Tibial nerve (tissue), 4 donors: Measurements from ENCODE around the gene CMC4. TPM values are rescaled to one million over a fixed set of nuclear protein-coding genes. Genes with fewer than 3 reads are reported as not detected.

Experiments used
- DNase-seq, 2 donors: peaks; one replicate each; pipeline ENCODE4 v3.0.0-alpha.2; 2019; ENCODE audit warnings: low spot score in 2 of 2
- H3K27ac ChIP-seq, 4 donors: fragments of 200-600 bp; sonication (generic) in 3 of 4; one replicate each; pipeline ENCODE4 v1.5.1; 2017 to 2019; ENCODE audit warnings: mild to moderate bottlenecking in 1 of 4
- H3K27me3 ChIP-seq, 2 donors: fragments of 200-600 bp; sonication (generic) in 1 of 2; one replicate each; pipeline versions ENCODE4 v1.5.1 to v1.6.0; 2017 to 2019
- H3K36me3 ChIP-seq, 3 donors: fragments of 200-600 bp; sonication (generic); one replicate each; pipeline ENCODE4 v1.5.1; 2018 to 2019
- H3K4me1 ChIP-seq, 4 donors: fragments of 200-600 bp; sonication (generic) in 3 of 4; one replicate each; pipeline ENCODE4 v1.5.1; 2017 to 2019
- H3K4me3 ChIP-seq, 4 donors: fragments of 200-600 bp; sonication (generic) in 3 of 4; one replicate each; pipeline ENCODE4 v1.5.1; 2017 to 2019; ENCODE audit warnings: mild to moderate bottlenecking in 1 of 4, moderate library complexity in 1 of 4
- H3K9me3 ChIP-seq, 4 donors: fragments of 200-600 bp; sonication (generic) in 3 of 4; one replicate each; pipeline ENCODE4 v1.5.1; 2017 to 2019
- CTCF ChIP-seq, 5 experiments: fragments of 200-600 bp in 3 of 5; fragments of 450-650 bp in 2 of 5; sonication (generic) in 3 of 5; IDR thresholded peaks; one replicate each; pipeline ENCODE4 v1.5.1; 2016 to 2019; ENCODE audit warnings: antibody characterized with exemption in 5 of 5, mild to moderate bottlenecking in 3 of 5, moderate library complexity in 2 of 5
- EP300 ChIP-seq, 2 donors: sonication (generic); formaldehyde crosslinking; IDR thresholded peaks; one replicate each; pipeline ENCODE4 v1.6.1; 2017; ENCODE audit warnings: antibody characterized with exemption in 2 of 2, mild to moderate bottlenecking in 1 of 2
- POLR2A ChIP-seq, 2 donors: fragments of 450-650 bp; IDR thresholded peaks; one replicate each; pipeline ENCODE4 v1.6.1; 2017; ENCODE audit warnings: antibody characterized with exemption in 2 of 2, mild to moderate bottlenecking in 2 of 2, moderate library complexity in 2 of 2
- WGBS, 2 donors: methylation state at CpG; one replicate each; pipeline ENCODE4 v1.1.5; 2018; 5-methylcytosine and 5-hydroxymethylcytosine counted together
- total RNA-seq, 4 donors: library from RNA; depleted of rRNA; stranded (reverse); fragments of >200 nt; gene quantifications; one replicate each; pipeline ENCODE4 v1.1.0, GENCODE V29; 2016

Gene CMC4
- total RNA-seq, 4 donors from 2014 or later, result 22.2 to 27.0 (median 23.7) TPM

GRCh38 chrX:155023907-155024833 lies 46.8 kb downstream of the CMC4 start:
- Histone ChIP-seq H3K27ac (peak overlapping the region in 1 of 4 donors; percentile 12), H3K4me1 (peaks cover 0 to 13% (median 0%) of the 10 kb centered on the region in 4 donors), H3K4me3 (no peak overlapping the region), H3K36me3 (no peaks in the 10 kb centered on the region), H3K27me3 (no peaks in the 10 kb centered on the region), H3K9me3 (no peaks in the 10 kb centered on the region)
- no peak for TF ChIP-seq CTCF (IDR thresholded peaks at IDR 0.05)
- no peak for TF ChIP-seq POLR2A (IDR thresholded peaks at IDR 0.05)
- no peak for TF ChIP-seq EP300 (IDR thresholded peaks at IDR 0.05)
- 86 to 97% methylated on average over 6 of the region's 6 CpGs for WGBS, 2 donors
- DNase-seq, result no peak

- Histone ChIP-seq H3K4me3 (no peak within 1 kb of the TSS), H3K27ac (no peak within 1 kb of the TSS), H3K36me3 (no peaks in the 10 kb centered on the region), H3K4me1 (no peaks in the 10 kb centered on the region), H3K27me3 (no peaks in the 10 kb centered on the region), H3K9me3 (no peaks in the 10 kb centered on the region)
- no peak for DNase-seq
- TF ChIP-seq EP300 (IDR thresholded peaks at IDR 0.05) (no peak), POLR2A (IDR thresholded peaks at IDR 0.05) (no peak), CTCF (IDR thresholded peaks at IDR 0.05) (no peak)
- WGBS, 2 donors, result 0 to 13% methylated on average over 1 of the region's 1 CpG
These were observed 48.4 kb downstream of the CMC4 start, which contains the start of gene F8 for GRCh38 chrX:155022585-155022984. Gene F8, minus strand, starts transcription at chrX:155022723. Its CDS starts 171 bp downstream, at chrX:155022552.

GRCh38 chrX:155020591-155020990 lies 50.3 kb downstream of the CMC4 start:
- TF ChIP-seq EP300 (IDR thresholded peaks at IDR 0.05) (no peak), CTCF (IDR thresholded peaks at IDR 0.05) (no peak), POLR2A (IDR thresholded peaks at IDR 0.05) (no peak)
- no peak overlapping the region for H3K27ac ChIP-seq
- no peaks in the 10 kb centered on the region for H3K4me1 ChIP-seq
- no peaks in the 10 kb centered on the region for H3K27me3 ChIP-seq
- H3K9me3 ChIP-seq, result no peaks in the 10 kb centered on the region
- H3K36me3 ChIP-seq, result no peaks in the 10 kb centered on the region
- H3K4me3 ChIP-seq, result no peak overlapping the region
- WGBS, 2 donors, result 82 to 89% methylated on average over 3 of the region's 3 CpGs
- no peak for DNase-seq

Other genes starting within 250 kb of the CMC4 start
- gene SMIM9, start 236.5 kb downstream of the CMC4 start, total RNA-seq, result not detected
- gene F8A1, start 184.8 kb downstream of the CMC4 start, total RNA-seq, result 10 to 100 TPM in 3 of 4 donors, 1 to 10 TPM in 1; 5.5 to 27.3 (median 13.6) TPM
- gene F8, start 48.4 kb downstream of the CMC4 start, total RNA-seq, result 10 to 100 TPM in 3 of 4 donors, 1 to 10 TPM in 1; 7.2 to 28.4 (median 14.6) TPM
- gene FUNDC2, start 44.3 kb downstream of the CMC4 start, total RNA-seq, result 10 to 100 TPM; 40.2 to 83.3 (median 59.8) TPM
- 1 to 10 TPM; 2.7 to 5.3 (median 2.8) TPM for gene MTCP1, start within 50 bp of the CMC4 start, total RNA-seq
- gene BRCC3, start 372 bp upstream of the CMC4 start, total RNA-seq, result 10 to 100 TPM in 3 of 4 donors, 1 to 10 TPM in 1; 6.9 to 17.7 (median 11.5) TPM
- gene VBP1, start 145.3 kb upstream of the CMC4 start, total RNA-seq, result 10 to 100 TPM; 23.9 to 35.4 (median 29.6) TPM
- 1 to 10 TPM in 1 of 4 donors, under 1 TPM in 3; 0.22 to 1.8 (median 0.87) TPM for gene RAB39B, start 193.4 kb upstream of the CMC4 start, total RNA-seq